ENCODE data around the gene KCNK10. TPM values are rescaled to one million over a fixed set of nuclear protein-coding genes. Genes with fewer than 3 reads are reported as not detected.

The KCNK10 gene
- total and polyA plus RNA-seq, 2 of the 8 experiments (the other 6 are each of a cell fraction or from before 2014, with no cell fraction given): 0.45 to 0.63 TPM

- TF ChIP-seq CREB1 (IDR thresholded peaks at IDR 0.05) (no peak), RXRA (IDR thresholded peaks at IDR 0.05; ENCODE audit: insufficient read depth, low read depth, low read length) (no peak), GTF2F1 (IDR thresholded peaks at IDR 0.05; ENCODE audit: borderline replicate concordance, low read depth, low read length) (no peak), RFX5 (IDR thresholded peaks at IDR 0.05; ENCODE audit: borderline replicate concordance, low read depth, low read length) (no peak), BRCA1 (IDR thresholded peaks at IDR 0.05; ENCODE audit: low read depth, low read length) (no peak), SIN3A (conservative IDR thresholded peaks at IDR 0.05 in 1 of 2, IDR thresholded peaks at IDR 0.05 in 1 of 2; ENCODE audit: low read depth in 1 of 2, low read length in 2 of 2) (no peak)
Measured at GRCh38 chr14:88232771-88233170, 90.3 kb downstream of the KCNK10 start (continued).

All from H1 (cell line).